Caco-2 (cell line): ENCODE data around the gene THAP5. TPM values are rescaled to one million over a fixed set of nuclear protein-coding genes. Genes with fewer than 3 reads are reported as not detected.

ENCODE experiments used
- BruUV-seq: library from RNA; stranded (reverse); fragments of 400-500 nt; replicated peaks from 2 replicates; lab custom pipeline; 2021; lab: Mats Ljungman, UMichigan
- CTCF ChIA-PET: fragments of 300-600 bp; sonication (Branson Sonifier 250); formaldehyde crosslinking; loops from one replicate; lab custom pipeline; 2022; ENCODE audit warnings: antibody characterized with exemption; lab: Charles Lee
- POLR2A ChIA-PET: fragments of 300-600 bp; sonication (Branson Sonifier 250); formaldehyde crosslinking; loops from one replicate; lab custom pipeline; 2022; ENCODE audit warnings: antibody characterized with exemption; lab: Charles Lee
- DNase-seq, 2 experiments: peaks; one replicate each; pipeline versions ENCODE4 v3.0.0 to v3.0.0-alpha.2; 2020 to 2022
- H3K27me3 ChIP-seq: replicated peaks from 2 replicates; pipeline ENCODE4 v1.6.0; 2011; ENCODE audit warnings: low read length; ENCODE audit not compliant: control insufficient read depth, insufficient read depth
- H3K36me3 ChIP-seq: 2 replicates; pipeline ENCODE4 v1.5.1; 2011; ENCODE audit warnings: low read length; ENCODE audit not compliant: control insufficient read depth, insufficient read depth
- H3K4me1 ChIP-seq: fragments of 250-450 bp; sonication (Bioruptor Pico); 2 replicates; pipeline ENCODE4 v1.5.1; 2020; ENCODE audit warnings: mild to moderate bottlenecking
- H3K4me3 ChIP-seq: 2 replicates; pipeline ENCODE4 v1.5.1; 2011; ENCODE audit warnings: low read depth, mild to moderate bottlenecking, control low read depth, low read length
- H3K9me3 ChIP-seq: fragments of 250-450 bp; sonication (Bioruptor Pico); 2 replicates; pipeline ENCODE4 v1.5.1; 2020; ENCODE audit warnings: mild to moderate bottlenecking, moderate library complexity
- H3K27ac Mint-ChIP-seq: one replicate; pipeline ENCODE4 v1.8.0; 2022; ENCODE audit warnings: mixed read lengths; ENCODE audit not compliant: unreplicated experiment
- H3K27me3 Mint-ChIP-seq: one replicate; pipeline ENCODE4 v1.8.0; 2022; ENCODE audit warnings: mixed read lengths; ENCODE audit not compliant: insufficient read depth, unreplicated experiment
- H3K36me3 Mint-ChIP-seq: one replicate; pipeline ENCODE4 v1.8.0; 2022; ENCODE audit warnings: mild to moderate bottlenecking, mixed read lengths; ENCODE audit not compliant: insufficient read depth, unreplicated experiment
- H3K4me1 Mint-ChIP-seq: one replicate; pipeline ENCODE4 v1.8.0; 2022; ENCODE audit warnings: low read depth, mixed read lengths; ENCODE audit not compliant: unreplicated experiment
- H3K4me3 Mint-ChIP-seq: one replicate; pipeline ENCODE4 v1.8.0; 2022; ENCODE audit warnings: mild to moderate bottlenecking, moderate library complexity, mixed read lengths; ENCODE audit not compliant: unreplicated experiment
- H3K9me3 Mint-ChIP-seq: one replicate; pipeline ENCODE4 v1.8.0; 2022; ENCODE audit warnings: mixed read lengths; ENCODE audit not compliant: unreplicated experiment
- CTCF ChIP-seq, 2 experiments: fragments of 200-600 bp in 1 of 2; IDR thresholded peaks; 1 replicate in 1 of 2; 2 replicates in 1 of 2; pipeline versions ENCODE4 v1.5.1 to v1.8.0; 2011 to 2022; ENCODE audit warnings: antibody characterized with exemption in 1 of 2, control low read depth in 1 of 2, inconsistent platforms in 1 of 2, low read depth in 1 of 2, low read length in 1 of 2, mild to moderate bottlenecking in 1 of 2, moderate library complexity in 1 of 2; ENCODE audit not compliant: insufficient read depth in 1 of 2, severe bottlenecking in 1 of 2, unreplicated experiment in 1 of 2
- intact Hi-C: fragments of 100-400 bp; cut with micrococcal nuclease; formaldehyde crosslinking; loops from one replicate; pipeline ENCODE4 v1.10.0; 2022; ENCODE audit not compliant: unreplicated experiment
- total RNA-seq: library from RNA; stranded (reverse); gene quantifications from 2 replicates; pipeline ENCODE4 v1.2.3, GENCODE V29; 2022

The THAP5 gene
- total RNA-seq, 1 experiment from 2014 or later = 20.4 TPM

- no peak for DNase-seq
- Mint-ChIP-seq H3K36me3 (no peaks in the 10 kb centered on the region), H3K4me1 (no peaks in the 10 kb centered on the region), H3K9me3 (no peaks in the 10 kb centered on the region), H3K27me3 (no peaks in the 10 kb centered on the region), H3K4me3 (no peak overlapping the region), H3K27ac (no peak overlapping the region)
- TF ChIP-seq CTCF (IDR thresholded peaks at IDR 0.05; ENCODE audit: insufficient read depth in 1 of 2, low read depth in 1 of 2, low read length in 1 of 2, severe bottlenecking in 1 of 2, unreplicated experiment in 1 of 2) = no peak
- Histone ChIP-seq H3K36me3 (no peaks in the 10 kb centered on the region), H3K4me1 (no peaks in the 10 kb centered on the region), H3K27me3 (no peaks in the 10 kb centered on the region), H3K9me3 (no peaks in the 10 kb centered on the region), H3K4me3 (no peak overlapping the region)
- BruUV-seq = no TSS peak
- intact Hi-C loops = no loop called here
- POLR2A ChIA-PET = no interaction called here
- CTCF ChIA-PET = no interaction called here
Observed at GRCh38 chr7:108598914-108599580, 29.5 kb upstream of the THAP5 start.

GRCh38 chr7:108598153-108598552 lies 28.6 kb upstream of the THAP5 start:
- peaks cover 2% of the 10 kb centered on the region for H3K4me1 Mint-ChIP-seq
- no peaks in the 10 kb centered on the region for H3K9me3 Mint-ChIP-seq
- no peaks in the 10 kb centered on the region for H3K36me3 Mint-ChIP-seq
- no peak overlapping the region for H3K4me3 ChIP-seq
- H3K4me3 Mint-ChIP-seq = no peak overlapping the region
- no TSS peak for BruUV-seq
- no peaks in the 10 kb centered on the region for H3K36me3 ChIP-seq
- H3K27me3 Mint-ChIP-seq = no peaks in the 10 kb centered on the region
- TF ChIP-seq CTCF (IDR thresholded peaks at IDR 0.05; ENCODE audit: insufficient read depth in 1 of 2, low read depth in 1 of 2, low read length in 1 of 2, severe bottlenecking in 1 of 2, unreplicated experiment in 1 of 2) = no peak
- CTCF ChIA-PET = no interaction called here
- H3K4me1 ChIP-seq = no peaks in the 10 kb centered on the region
- no peak overlapping the region for H3K27ac Mint-ChIP-seq
- no peak for DNase-seq
- H3K9me3 ChIP-seq = no peaks in the 10 kb centered on the region
- intact Hi-C loops = no loop called here
- no peaks in the 10 kb centered on the region for H3K27me3 ChIP-seq
- POLR2A ChIA-PET = no interaction called here

GRCh38 chr7:108596560-108596959 lies 27.1 kb upstream of the THAP5 start:
- Mint-ChIP-seq H3K9me3 (peaks cover 5% of the 10 kb centered on the region), H3K27ac (no peak overlapping the region), H3K4me3 (no peak overlapping the region), H3K36me3 (no peaks in the 10 kb centered on the region), H3K27me3 (no peaks in the 10 kb centered on the region), H3K4me1 (peaks cover 7% of the 10 kb centered on the region)
- no peaks in the 10 kb centered on the region for H3K36me3 ChIP-seq
- no peak for TF ChIP-seq CTCF (IDR thresholded peaks at IDR 0.05; ENCODE audit: insufficient read depth in 1 of 2, low read depth in 1 of 2, low read length in 1 of 2, severe bottlenecking in 1 of 2, unreplicated experiment in 1 of 2)
- intact Hi-C loops = no loop called here
- POLR2A ChIA-PET = no interaction called here
- CTCF ChIA-PET = no interaction called here
- H3K27me3 ChIP-seq = no peaks in the 10 kb centered on the region
- no peaks in the 10 kb centered on the region for H3K9me3 ChIP-seq
- no peak overlapping the region for H3K4me3 ChIP-seq
- 0 out of 2 replicates have a peak, but pooled peaks cover 5% of the 10 kb centered on the region for H3K4me1 ChIP-seq
- BruUV-seq = no TSS peak
- no peak for DNase-seq
